IMR-90 (cell line): ENCODE results near the gene SEL1L2. TPM values are rescaled to one million over a fixed set of nuclear protein-coding genes. Genes with fewer than 3 reads are reported as not detected.

Experiments
- ATAC-seq: fragments of 200-7000 bp; cut with Tn5 transposase; 2 replicates; pipeline ENCODE4 v1.9.1; 2020; ENCODE audit warnings: low read depth, mild to moderate bottlenecking, moderate library complexity
- BruUV-seq: library from RNA; stranded (reverse); fragments of 400-500 nt; replicated peaks from 2 replicates; lab custom pipeline; 2021; lab: Mats Ljungman, UMichigan
- CTCF ChIA-PET: fragments of 300-600 bp; formaldehyde crosslinking; extraction: SDS; loops from one replicate; lab custom pipeline; 2021; ENCODE audit warnings: antibody characterized with exemption; lab: Yijun Ruan, JAX
- POLR2A ChIA-PET: fragments of 300-600 bp; sonication (Branson Sonifier 250); formaldehyde crosslinking; loops from one replicate; lab custom pipeline; 2022; ENCODE audit warnings: antibody characterized with exemption; ENCODE audit not compliant: unreplicated experiment; lab: Charles Lee
- DNase-seq: peaks from one replicate; pipeline ENCODE4 v3.0.0; 2013
- H2AFZ ChIP-seq: replicated peaks from 2 replicates; pipeline ENCODE3; 2013; ENCODE audit warnings: low read length, mild to moderate bottlenecking; ENCODE audit not compliant: poor library complexity
- H2AK5ac ChIP-seq: 2 replicates; pipeline ENCODE4 v1.6.1; 2013; ENCODE audit warnings: low read depth, low read length, inconsistent platforms
- H2AK9ac ChIP-seq: replicated peaks from 2 replicates; pipeline ENCODE3; 2013; ENCODE audit warnings: mild to moderate bottlenecking, low read depth, low read length, moderate library complexity; ENCODE audit not compliant: poor library complexity
- H2BK120ac ChIP-seq: 2 replicates; pipeline ENCODE4 v1.6.1; 2013; ENCODE audit warnings: low read depth, low read length, inconsistent platforms
- H2BK15ac ChIP-seq: 3 replicates; pipeline ENCODE4 v1.6.1; 2013; ENCODE audit warnings: low read depth, low read length, inconsistent platforms
- H2BK20ac ChIP-seq: 2 replicates; pipeline ENCODE4 v1.6.1; 2013; ENCODE audit warnings: low read depth, mild to moderate bottlenecking, inconsistent platforms, low read length, moderate library complexity
- H2BK5ac ChIP-seq: 2 replicates; pipeline ENCODE4 v1.6.1; 2013; ENCODE audit warnings: mild to moderate bottlenecking, low read depth, low read length, inconsistent platforms; ENCODE audit not compliant: poor library complexity, severe bottlenecking
- H3K14ac ChIP-seq: replicated peaks from 2 replicates; pipeline ENCODE4 v1.6.1; 2013; ENCODE audit warnings: low read depth, low read length, inconsistent platforms
- H3K18ac ChIP-seq: 2 replicates; pipeline ENCODE4 v1.6.1; 2013; ENCODE audit warnings: low read depth, low read length, control low read depth
- H3K23ac ChIP-seq: 2 replicates; pipeline ENCODE4 v1.6.1; 2013; ENCODE audit warnings: low read depth, low read length, inconsistent platforms
- H3K27ac ChIP-seq: 2 replicates; pipeline ENCODE4 v1.5.1; 2013; ENCODE audit warnings: mild to moderate bottlenecking, control low read depth, low read length; ENCODE audit not compliant: insufficient read depth
- H3K27me3 ChIP-seq: 2 replicates; pipeline ENCODE4 v1.6.1; 2013; ENCODE audit warnings: low read length; ENCODE audit not compliant: control insufficient read depth, insufficient read depth
- H3K36me3 ChIP-seq: 2 replicates; pipeline ENCODE4 v1.6.1; 2013; ENCODE audit warnings: low read length, mixed read lengths; ENCODE audit not compliant: control insufficient read depth, insufficient read depth
- H3K4ac ChIP-seq: 2 replicates; pipeline ENCODE4 v1.6.1; 2013; ENCODE audit warnings: low read depth, low read length, inconsistent platforms
- H3K4me1 ChIP-seq: 2 replicates; pipeline ENCODE4 v1.6.1; 2013; ENCODE audit warnings: low read length, mixed read lengths; ENCODE audit not compliant: control insufficient read depth, insufficient read depth
- H3K4me2 ChIP-seq: 2 replicates; pipeline ENCODE4 v1.6.1; 2013; ENCODE audit warnings: low read depth, mild to moderate bottlenecking, control low read depth, low read length, moderate library complexity
- H3K4me3 ChIP-seq: 2 replicates; pipeline ENCODE4 v1.5.1; 2013; ENCODE audit warnings: low read depth, mild to moderate bottlenecking, control low read depth, low read length, moderate library complexity; ENCODE audit not compliant: insufficient read depth
- H3K56ac ChIP-seq: 2 replicates; pipeline ENCODE4 v1.6.1; 2013; ENCODE audit warnings: low read length, inconsistent platforms; ENCODE audit not compliant: insufficient read depth; ENCODE audit errors: extremely low read depth
- H3K79me1 ChIP-seq, 2 experiments: 2 replicates each; pipeline ENCODE4 v1.6.1; 2013; ENCODE audit warnings: low read length in 2 of 2, inconsistent platforms in 1 of 2, low read depth in 1 of 2
- H3K9ac ChIP-seq: 2 replicates; pipeline ENCODE4 v1.6.1; 2013; ENCODE audit warnings: low read depth, low read length, control low read depth
- H3K9me1 ChIP-seq: 2 replicates; pipeline ENCODE4 v1.6.1; 2013; ENCODE audit warnings: low read length, inconsistent platforms; ENCODE audit not compliant: insufficient read depth
- H3K9me3 ChIP-seq: 2 replicates; pipeline ENCODE4 v1.6.1; 2013; ENCODE audit warnings: low read length; ENCODE audit not compliant: control insufficient read depth, insufficient read depth
- H4K20me1 ChIP-seq: 2 replicates; pipeline ENCODE4 v1.6.1; 2013; ENCODE audit warnings: low read length, inconsistent platforms; ENCODE audit not compliant: insufficient read depth
- H4K5ac ChIP-seq: 2 replicates; pipeline ENCODE4 v1.6.1; 2013; ENCODE audit warnings: mild to moderate bottlenecking, low read depth, low read length, control low read depth
- H4K8ac ChIP-seq, 2 experiments: 2 replicates each; pipeline ENCODE4 v1.6.1; 2013; ENCODE audit warnings: low read depth in 2 of 2, low read length in 2 of 2, control low read depth in 1 of 2, inconsistent platforms in 1 of 2
- H4K91ac ChIP-seq: 2 replicates; pipeline ENCODE4 v1.6.1; 2013; ENCODE audit warnings: low read depth, low read length, inconsistent platforms; ENCODE audit not compliant: insufficient read depth
- BHLHE40 ChIP-seq: fragments of 150-350 bp; IDR thresholded peaks from 2 replicates; pipeline ENCODE4 v1.6.1; 2016; ENCODE audit warnings: mild to moderate bottlenecking, low read depth, low read length
- CHD1 ChIP-seq: IDR thresholded peaks from 2 replicates; pipeline ENCODE4 v1.6.1; 2012; ENCODE audit warnings: low read depth, low read length, improper control_type of control experiment
- CTCF ChIP-seq: conservative IDR thresholded peaks from 2 replicates; pipeline ENCODE4 v1.5.1; 2012; ENCODE audit warnings: mild to moderate bottlenecking, low read depth, low read length, improper control_type of control experiment
- ELK1 ChIP-seq: fragments of 150-350 bp; IDR thresholded peaks from 2 replicates; pipeline ENCODE4 v1.6.1; 2016; ENCODE audit warnings: low read depth, mild to moderate bottlenecking, low read length, moderate library complexity, borderline replicate concordance
- FOS ChIP-seq: fragments of 150-350 bp; IDR thresholded peaks from 2 replicates; pipeline ENCODE4 v1.6.1; 2016; ENCODE audit warnings: low read depth, low read length
- MAFK ChIP-seq: IDR thresholded peaks from 2 replicates; pipeline ENCODE4 v1.6.1; 2012; ENCODE audit warnings: low read depth, low read length, improper control_type of control experiment
- MAZ ChIP-seq: IDR thresholded peaks from 2 replicates; pipeline ENCODE4 v1.6.1; 2012; ENCODE audit warnings: low read depth, mild to moderate bottlenecking, low read length, improper control_type of control experiment, moderate library complexity, borderline replicate concordance
- MXI1 ChIP-seq: IDR thresholded peaks from 2 replicates; pipeline ENCODE4 v1.6.1; 2012; ENCODE audit warnings: low read depth, mild to moderate bottlenecking, low read length, moderate library complexity, borderline replicate concordance
- POLR2A ChIP-seq: IDR thresholded peaks from 2 replicates; pipeline ENCODE4 v1.6.1; 2012; ENCODE audit warnings: mild to moderate bottlenecking, low read depth, low read length
- RAD21 ChIP-seq: IDR thresholded peaks from 2 replicates; pipeline ENCODE4 v1.6.1; 2012; ENCODE audit warnings: low read length, improper control_type of control experiment
- RCOR1 ChIP-seq: IDR thresholded peaks from 2 replicates; pipeline ENCODE4 v1.6.1; 2012; ENCODE audit warnings: mild to moderate bottlenecking, low read length, improper control_type of control experiment; ENCODE audit not compliant: insufficient replicate concordance
- RFX5 ChIP-seq: IDR thresholded peaks from 2 replicates; pipeline ENCODE4 v1.8.0; 2012; ENCODE audit warnings: low read depth, mild to moderate bottlenecking, low read length, moderate library complexity
- SMC3 ChIP-seq: fragments of 150-350 bp; IDR thresholded peaks from 2 replicates; pipeline ENCODE4 v1.6.1; 2016; ENCODE audit warnings: low read depth, mild to moderate bottlenecking, antibody characterized with exemption, low read length, moderate library complexity
- USF2 ChIP-seq: fragments of 150-350 bp; IDR thresholded peaks from 2 replicates; pipeline ENCODE4 v1.6.1; 2017; ENCODE audit warnings: mild to moderate bottlenecking, antibody characterized with exemption, low read length, low read depth
- WGBS, 2 experiments: methylation state at CpG; one replicate each; pipeline versions ENCODE4 v1.1.5 to v1.1.7; 2013; ENCODE audit warnings: missing lambda C conversion rate in 2 of 2; ENCODE audit not compliant: insufficient read length in 1 of 2; ENCODE audit errors: extremely low coverage in 2 of 2; 5-methylcytosine and 5-hydroxymethylcytosine counted together
- dilution Hi-C: fragments of 300-500 bp; cut with HindIII; formaldehyde crosslinking; loops from one replicate; pipeline ENCODE4 v1.14.3; 2018; ENCODE audit warnings: low sequenced_read_pairs; ENCODE audit not compliant: unreplicated experiment
- in situ Hi-C: fragments of 300-500 bp; cut with MboI; formaldehyde crosslinking; loops from 3 replicates; pipeline ENCODE4 v1.14.3; 2019; ENCODE audit warnings: low sequenced_read_pairs, inconsistent platforms, mixed read lengths
- intact Hi-C: fragments of 100-400 bp; cut with micrococcal nuclease; formaldehyde crosslinking; loops from 2 replicates; pipeline ENCODE4 v1.10.0; 2022
- polyA plus RNA-seq, 3 experiments: library from polyadenylated mRNA; depleted of rRNA; stranded (reverse); fragments of >200 nt; gene quantifications; 2 replicates each; pipeline ENCODE4 v1.2.3, GENCODE V29; 2012; ENCODE audit warnings: low replicate concordance in 1 of 3
- total RNA-seq: library from RNA; depleted of rRNA; stranded (reverse); fragments of >200 nt; gene quantifications from 2 replicates; pipeline ENCODE4 v1.2.3, GENCODE V29; 2012

SEL1L2 gene
- total and polyA plus RNA-seq, 2 of the 4 experiments (the other 2 are of a cell fraction) = not detected

- H3K9me1 ChIP-seq = no peaks in the 10 kb centered on the region
- CTCF ChIA-PET = no interaction called here
- POLR2A ChIA-PET = no interaction called here
- peak overlapping the region; percentile 42 for H2AK9ac ChIP-seq
- no peaks in the 10 kb centered on the region for H3K36me3 ChIP-seq
- H2BK15ac ChIP-seq = no peak overlapping the region
- no peak overlapping the region for H3K56ac ChIP-seq
- no peaks in the 10 kb centered on the region for H3K9me3 ChIP-seq
- ATAC-seq (no peak), DNase-seq (no peak)
- no peak overlapping the region for H2BK20ac ChIP-seq
- no peak overlapping the region for H3K14ac ChIP-seq
- H3K18ac ChIP-seq = no peak overlapping the region
- H4K5ac ChIP-seq = no peak overlapping the region
- no peak overlapping the region for H4K91ac ChIP-seq
- H2AFZ ChIP-seq = no peak overlapping the region
- BruUV-seq = no TSS peak
- no peak overlapping the region for H2BK5ac ChIP-seq
- no peaks in the 10 kb centered on the region; the same call in 1 of the 2 replicates for H3K27me3 ChIP-seq
- WGBS, 2 experiments = 75% methylated on average over 1 of the region's 4 CpGs; no CpG with 5 or more reads in 1 of the 2 experiments
- intact Hi-C loops = no loop called here
- no peak overlapping the region for H3K23ac ChIP-seq
- dilution Hi-C loops = no loop called here
- no peak overlapping the region for H4K8ac ChIP-seq
- H2BK120ac ChIP-seq = no peak overlapping the region
- TF ChIP-seq USF2 (no peak), ELK1 (no peak), RAD21 (no peak), POLR2A (no peak), FOS (no peak), MAFK (no peak), MXI1 (no peak), MAZ (no peak), SMC3 (no peak), RCOR1 (no peak), CHD1 (no peak), BHLHE40 (no peak), RFX5 (no peak), CTCF (no peak)
- H4K20me1 ChIP-seq = no peaks in the 10 kb centered on the region
- H3K4me1 ChIP-seq = no peaks in the 10 kb centered on the region
- in situ Hi-C loops = no loop called here
- no peaks in the 10 kb centered on the region for H3K79me1 ChIP-seq
- no peak overlapping the region for H3K9ac ChIP-seq
- no peak overlapping the region for H3K4me2 ChIP-seq
- no peak overlapping the region for H3K4me3 ChIP-seq
- H3K4ac ChIP-seq = no peak overlapping the region
- H3K27ac ChIP-seq = no peak overlapping the region
- no peak overlapping the region for H2AK5ac ChIP-seq
Observed at GRCh38 chr20:13840093-13840465, 150.3 kb downstream of the SEL1L2 start.
